GM18507 (cell line): ENCODE measurements around the gene ENOX1.
A peak's percentile ranks its signal among the peaks of the same experiment; 100 is the strongest.
"Not testable (repeated sequence)": the region's sequence is repeated elsewhere in the genome, so short reads cannot be mapped to it uniquely, and the experiment has no call there.

Experiments used
- DNase-seq: peaks from one replicate; pipeline ENCODE4 v3.0.0; 2011; ENCODE audit warnings: low read depth; ENCODE audit not compliant: insufficient read length; ENCODE audit errors: extremely low spot score
- FAIRE-seq: peaks from 2 replicates; lab custom pipeline; 2011; peaks lifted over from hg19 to GRCh38; lab: Jason Lieb, UNC

Gene ENOX1

DNA sequence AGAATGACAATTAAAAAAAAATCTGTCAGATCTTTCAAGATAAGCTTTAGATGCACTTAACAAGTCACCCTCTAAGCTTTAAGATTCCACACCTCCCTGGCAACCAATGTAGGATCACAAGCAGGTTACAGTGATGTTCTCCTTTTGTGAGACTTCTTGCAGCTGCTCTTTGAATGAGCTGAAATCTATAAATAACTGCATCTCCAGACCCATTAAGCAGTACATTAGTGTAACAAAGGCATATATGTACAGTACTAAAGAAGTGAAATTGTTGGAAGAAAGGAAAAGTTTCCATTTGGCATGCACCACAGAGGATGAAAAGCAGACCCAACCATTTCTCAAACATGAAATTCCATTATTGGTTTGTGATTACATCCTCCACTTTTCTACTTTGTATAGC, 364.7 kb downstream of the ENOX1 start:
- DNase-seq (no peak), FAIRE-seq (no peak)

DNA sequence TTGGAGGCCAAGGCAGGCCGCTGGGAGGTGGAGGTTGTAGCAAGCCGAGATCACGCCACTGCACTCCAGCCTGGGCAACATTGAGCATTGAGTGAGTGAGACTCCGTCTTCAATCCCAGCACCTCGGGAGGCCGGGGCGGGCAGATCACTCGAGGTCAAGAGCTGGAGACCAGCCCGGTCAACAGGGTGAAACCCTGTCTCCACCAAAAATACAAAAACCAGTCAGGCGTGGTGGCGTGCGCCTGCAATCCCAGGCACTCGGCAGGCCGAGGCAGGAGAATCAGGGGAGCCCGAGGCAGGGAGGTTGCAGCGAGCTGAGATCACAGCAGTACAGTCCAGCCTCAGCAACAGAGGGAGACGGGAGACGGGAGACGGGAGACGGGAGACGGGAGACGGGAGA, 369.9 kb downstream of the ENOX1 start:
- not testable (repeated sequence) for FAIRE-seq, DNase-seq

DNA sequence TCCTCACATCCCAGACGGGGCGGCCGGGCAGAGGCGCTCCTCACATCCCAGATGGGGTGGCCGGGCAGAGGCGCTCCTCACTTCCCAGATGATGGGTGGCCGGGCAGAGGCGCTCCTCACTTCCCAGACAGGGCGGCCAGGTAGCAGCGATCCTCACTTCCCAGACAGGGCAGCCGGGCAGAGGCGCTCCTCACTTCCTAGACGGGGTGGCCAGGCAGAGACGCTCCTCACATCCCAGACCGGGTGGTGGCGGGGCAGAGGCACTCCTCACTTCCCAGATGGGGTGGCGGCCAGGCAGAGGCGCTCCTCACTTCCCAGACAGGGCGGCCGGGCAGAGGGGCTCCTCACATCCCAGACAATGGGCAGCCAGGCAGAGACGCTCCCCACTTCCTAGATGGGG, 370.4 kb downstream of the ENOX1 start:
- not testable (repeated sequence) for DNase-seq, FAIRE-seq

DNA sequence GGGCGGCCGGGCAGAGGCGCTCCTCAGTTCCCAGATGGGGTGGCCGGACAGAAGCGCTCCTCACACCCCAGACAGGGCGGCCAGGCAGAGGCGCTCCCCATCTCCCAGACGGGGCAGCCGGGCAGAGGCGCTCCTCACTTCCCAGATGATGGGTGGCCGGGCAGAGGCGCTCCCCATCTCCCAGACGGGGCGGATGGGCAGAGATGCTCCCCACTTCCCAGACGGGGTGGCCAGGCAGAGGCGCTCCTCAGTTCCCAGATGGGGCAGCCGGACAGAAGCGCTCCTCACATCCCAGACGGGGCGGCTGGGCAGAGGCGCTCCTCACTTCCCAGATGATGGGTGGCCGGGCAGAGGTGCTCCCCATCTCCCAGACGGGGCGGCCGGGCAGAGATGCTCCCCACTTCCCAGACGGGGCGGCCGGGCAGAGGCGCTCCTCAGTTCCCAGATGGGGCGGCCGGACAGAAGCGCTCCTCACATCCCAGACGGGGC, 370.8 kb downstream of the ENOX1 start:
- not testable (repeated sequence) for DNase-seq, FAIRE-seq

DNA sequence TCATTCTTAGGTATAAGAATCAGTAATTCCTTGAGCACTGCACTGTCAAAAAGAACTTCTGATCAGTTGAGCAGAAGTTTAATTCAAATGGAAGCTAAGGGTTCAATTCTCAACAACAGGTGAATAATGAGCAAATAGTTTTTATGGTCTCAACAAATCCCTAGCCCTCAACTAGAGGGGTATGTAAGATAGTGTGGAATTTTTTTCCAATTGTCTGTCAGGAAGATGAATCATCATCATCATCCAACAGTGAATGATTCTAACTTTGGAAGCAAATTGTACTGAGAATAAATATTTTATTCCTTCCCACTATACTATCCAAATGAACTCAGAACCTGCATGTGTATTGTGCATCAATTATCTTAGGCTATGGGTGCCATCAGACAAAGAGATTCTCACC, 372.7 kb downstream of the ENOX1 start:
- DNase-seq (no peak), FAIRE-seq (no peak)

DNA sequence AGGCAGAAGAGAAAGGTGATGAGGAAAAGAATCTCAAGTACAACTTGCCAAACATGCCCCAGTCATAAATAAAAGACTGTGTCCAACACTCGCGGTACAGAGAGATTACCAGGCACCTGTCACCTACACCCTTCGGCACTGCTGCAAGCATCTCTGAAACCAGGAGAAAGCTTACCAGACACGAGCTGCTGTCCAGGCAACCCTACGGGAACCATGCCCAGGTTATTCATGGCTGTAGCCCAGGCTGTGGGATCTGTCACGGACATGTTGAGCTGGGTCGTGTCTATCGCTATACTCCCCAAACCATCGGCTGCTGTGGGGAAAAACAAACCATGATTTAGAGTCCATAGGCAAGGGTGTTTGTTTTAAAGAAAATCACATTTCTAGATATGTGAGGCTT, 375.0 kb downstream of the ENOX1 start:
- no peak for DNase-seq
- FAIRE-seq: no peak

DNA sequence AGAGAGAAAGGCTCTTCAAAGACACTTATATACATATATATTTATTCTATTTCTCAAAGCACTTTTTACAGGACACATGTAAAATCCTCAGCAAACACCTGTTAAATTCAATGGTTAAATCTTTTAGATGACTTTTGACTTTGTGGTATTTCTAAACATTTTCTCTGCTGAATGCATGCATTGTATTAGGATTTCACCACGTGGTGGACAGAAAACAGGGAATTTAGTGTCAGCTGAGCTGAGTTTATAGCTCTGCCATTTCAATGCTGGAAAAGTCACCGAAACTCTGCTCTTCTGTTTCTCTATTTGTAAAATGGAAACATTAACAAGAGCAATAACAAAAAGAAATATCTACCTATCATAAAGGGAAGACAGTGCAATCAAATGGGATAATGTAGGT, 375.6 kb downstream of the ENOX1 start:
- DNase-seq (no peak), FAIRE-seq (no peak)

DNA sequence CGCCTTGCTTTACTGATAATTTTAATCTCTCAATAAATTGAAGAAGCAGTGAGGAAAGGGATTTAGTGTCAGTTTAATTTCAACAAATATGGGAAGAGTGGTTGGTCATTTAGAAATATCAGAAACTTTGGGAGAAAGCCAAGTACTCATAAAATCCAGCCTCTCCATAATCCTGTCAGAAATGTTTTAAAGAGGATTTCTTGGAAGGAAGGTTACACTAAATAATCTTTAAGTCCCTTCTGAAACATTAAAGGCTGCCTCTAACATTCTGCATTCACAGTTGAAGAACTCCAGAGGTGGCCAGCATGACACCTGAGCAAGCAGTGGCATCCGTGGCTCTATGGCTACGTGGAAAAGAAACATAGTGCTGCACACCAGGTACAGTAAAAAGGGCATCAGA, 378.5 kb downstream of the ENOX1 start:
- no peak for FAIRE-seq
- no peak for DNase-seq

DNA sequence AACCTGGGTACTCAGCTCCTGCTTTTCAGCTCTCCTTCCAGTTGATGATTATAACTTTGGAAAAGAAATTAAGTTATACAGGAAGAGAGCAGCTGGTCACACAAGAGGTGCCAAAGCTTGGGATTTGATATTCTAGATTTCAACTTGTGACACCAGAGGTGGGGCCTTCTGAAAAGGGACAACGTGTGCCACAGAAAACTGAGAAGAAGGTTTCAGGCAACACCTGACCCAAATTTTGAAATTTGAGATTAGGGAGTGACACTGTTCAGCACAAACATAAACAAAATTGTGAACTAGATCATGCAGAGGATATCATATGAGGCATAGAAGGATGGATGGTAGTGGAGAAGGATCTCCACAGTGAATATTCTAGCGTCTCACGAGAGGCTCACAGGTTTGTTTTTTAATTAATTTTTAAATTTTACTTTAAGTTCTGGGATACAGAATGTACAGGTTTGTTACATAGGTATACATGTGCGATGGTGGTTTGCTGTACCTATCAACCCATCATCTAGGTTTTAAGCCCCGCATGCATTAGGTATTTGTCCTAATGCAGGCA, 379.7 kb downstream of the ENOX1 start:
- FAIRE-seq (no peak), DNase-seq (no peak)

DNA sequence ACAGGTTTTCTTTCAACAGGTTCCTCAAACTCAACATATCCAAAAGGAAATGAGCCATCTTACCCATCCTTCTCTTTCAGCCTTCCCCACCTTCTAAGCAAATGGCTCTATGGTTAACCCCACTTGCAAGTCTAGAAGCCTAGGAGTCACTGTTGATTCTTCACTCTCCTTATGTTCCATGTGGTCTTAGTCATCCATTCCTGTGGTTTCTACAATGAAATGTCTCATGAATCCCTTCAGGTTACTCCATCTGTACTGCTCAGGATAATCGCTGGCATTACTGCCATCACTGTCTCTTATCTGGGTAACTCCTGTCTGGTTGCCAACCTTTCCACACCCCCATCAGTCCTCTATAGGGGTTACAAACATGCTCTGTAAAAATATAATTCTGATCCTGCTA, 381.3 kb downstream of the ENOX1 start:
- no peak for DNase-seq
- no peak for FAIRE-seq

DNA sequence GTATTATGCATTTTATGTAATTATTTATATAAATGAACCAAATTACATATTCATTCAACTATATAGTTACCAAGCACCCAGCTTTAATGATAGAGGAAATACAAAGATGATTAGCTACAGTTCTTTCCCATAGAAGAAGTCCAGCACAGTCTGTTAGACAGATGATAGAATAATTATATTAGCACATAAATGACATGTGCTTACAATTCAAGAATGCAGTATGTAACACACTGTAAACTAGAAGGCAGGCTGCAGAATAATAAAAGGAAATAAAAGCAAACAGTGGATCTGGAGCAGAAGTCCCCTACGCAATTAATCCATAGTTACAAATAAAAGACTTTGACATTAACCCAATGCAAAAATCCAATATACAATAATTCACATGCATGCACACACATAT, 384.4 kb downstream of the ENOX1 start:
- FAIRE-seq (no peak), DNase-seq (no peak)

DNA sequence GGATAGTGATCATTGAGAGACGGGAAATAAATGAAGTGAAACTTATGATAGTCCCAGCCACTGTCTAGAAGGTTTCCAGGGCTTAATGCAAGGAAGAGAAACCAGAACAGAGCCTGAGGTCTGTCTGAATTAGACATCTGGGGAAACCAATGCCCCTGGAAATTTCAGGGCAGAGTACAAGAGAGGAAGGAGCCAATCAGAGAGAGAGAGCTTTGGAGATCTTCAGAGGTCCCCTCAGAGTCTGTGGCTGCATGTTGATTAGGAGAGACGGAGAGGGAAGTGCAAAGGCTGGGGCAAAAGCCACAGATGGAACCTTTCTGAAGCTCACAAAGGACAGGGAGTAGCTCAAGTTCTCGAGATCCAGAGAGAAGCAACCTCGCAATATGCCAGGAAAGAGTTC, 385.4 kb downstream of the ENOX1 start:
- no peak for DNase-seq
- peak; percentile 68 for FAIRE-seq

DNA sequence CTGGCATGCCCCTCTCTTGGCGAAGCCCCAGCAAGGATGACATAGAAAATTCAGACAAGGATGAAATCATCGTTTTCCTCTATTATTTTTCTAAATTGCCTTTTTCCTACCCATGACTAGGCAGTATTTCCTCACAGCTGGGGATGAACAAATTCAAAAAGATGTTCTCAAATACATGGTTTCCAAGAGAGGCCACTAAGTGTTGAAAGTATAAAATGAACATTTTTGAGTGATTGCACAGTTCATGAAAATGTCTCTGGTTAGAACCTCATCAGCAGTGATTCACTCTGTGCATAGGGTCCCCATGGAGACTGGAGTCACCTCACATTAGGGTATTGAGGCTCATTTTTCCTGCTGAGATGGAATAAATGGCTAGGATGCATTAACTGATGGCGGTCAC, 389.7 kb downstream of the ENOX1 start:
- DNase-seq (no peak), FAIRE-seq (no peak)

DNA sequence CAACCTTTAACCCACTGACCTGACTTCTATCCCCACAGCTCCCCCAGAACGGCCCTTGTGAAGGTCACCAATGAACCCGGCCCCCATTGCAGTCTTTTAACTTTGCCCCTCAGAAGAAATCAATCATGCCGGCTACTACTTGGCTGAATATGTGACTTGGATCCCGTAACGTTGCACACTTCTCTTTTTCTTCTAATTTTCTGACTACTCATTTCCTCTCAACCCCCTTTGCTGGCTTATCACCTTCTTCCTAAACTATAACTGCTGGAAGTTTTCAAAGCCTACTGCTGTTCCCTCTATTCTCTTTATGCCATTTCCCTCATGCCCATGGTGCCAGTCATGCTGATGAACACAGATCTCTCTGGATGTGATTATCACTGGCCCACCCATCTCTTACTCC, 395.7 kb downstream of the ENOX1 start:
- DNase-seq (no peak), FAIRE-seq (no peak)

DNA sequence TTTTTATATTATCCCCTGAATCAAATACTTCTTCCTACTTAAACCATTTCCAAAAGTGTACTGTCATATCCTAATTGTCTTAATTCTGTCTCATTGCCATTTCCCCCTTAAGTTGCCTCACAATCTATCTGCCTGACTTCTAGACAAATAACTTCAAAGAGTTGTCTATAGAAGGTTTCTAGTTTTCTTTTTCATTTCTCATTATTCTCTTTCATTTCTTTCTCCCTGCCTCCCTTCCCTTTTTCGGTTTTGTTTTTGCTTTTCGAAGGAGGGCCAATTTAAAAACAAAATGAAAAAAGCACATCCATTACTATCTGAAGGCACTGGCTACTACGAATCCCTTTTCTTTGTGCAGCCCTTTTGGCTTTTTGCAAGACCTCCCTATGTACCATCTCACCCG, 396.2 kb downstream of the ENOX1 start:
- peak; percentile 86 for FAIRE-seq

DNA sequence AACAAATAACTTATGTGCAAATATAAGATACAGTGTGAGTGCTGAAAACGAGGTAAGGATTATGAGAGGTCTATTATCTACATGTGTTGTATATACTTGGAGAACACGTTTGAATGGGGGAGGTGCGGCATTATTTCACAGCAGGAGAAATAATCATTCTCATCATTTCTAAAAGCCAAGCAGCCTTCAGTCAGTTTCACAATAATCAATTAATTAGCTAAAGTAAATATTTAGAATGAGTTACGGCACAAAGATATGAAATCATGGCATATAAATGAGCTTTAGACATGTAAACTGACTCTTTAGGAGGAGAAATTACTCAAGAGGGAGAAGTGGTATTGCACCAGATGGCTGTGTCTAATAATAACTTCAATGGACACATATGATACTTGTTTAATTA, 396.8 kb downstream of the ENOX1 start:
- FAIRE-seq: peak; percentile 5

More for the DNA sequence above, 396.2 kb downstream of the ENOX1 start:
- no peak for DNase-seq

DNA sequence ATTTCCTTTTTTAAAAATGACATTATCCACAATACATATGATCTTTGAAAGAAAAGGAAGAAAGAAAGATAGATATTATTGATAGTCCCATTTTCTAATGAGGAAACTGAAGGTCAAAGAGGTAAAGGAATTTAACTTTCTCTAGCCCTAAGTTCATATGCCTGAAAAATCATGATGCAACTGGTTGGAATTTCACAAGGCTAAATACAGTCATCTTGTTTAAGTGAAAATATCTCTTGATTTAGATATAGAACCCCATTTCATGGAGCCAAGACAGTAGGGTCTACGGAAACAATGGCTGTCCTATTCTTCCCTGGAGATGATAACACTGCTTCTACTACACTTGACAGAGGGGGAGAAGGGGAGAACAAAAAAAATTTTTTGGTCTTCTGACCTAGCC, 397.2 kb downstream of the ENOX1 start:
- FAIRE-seq (peak; percentile 26), DNase-seq (no peak)

More for the DNA sequence above, 396.8 kb downstream of the ENOX1 start:
- no peak for DNase-seq

DNA sequence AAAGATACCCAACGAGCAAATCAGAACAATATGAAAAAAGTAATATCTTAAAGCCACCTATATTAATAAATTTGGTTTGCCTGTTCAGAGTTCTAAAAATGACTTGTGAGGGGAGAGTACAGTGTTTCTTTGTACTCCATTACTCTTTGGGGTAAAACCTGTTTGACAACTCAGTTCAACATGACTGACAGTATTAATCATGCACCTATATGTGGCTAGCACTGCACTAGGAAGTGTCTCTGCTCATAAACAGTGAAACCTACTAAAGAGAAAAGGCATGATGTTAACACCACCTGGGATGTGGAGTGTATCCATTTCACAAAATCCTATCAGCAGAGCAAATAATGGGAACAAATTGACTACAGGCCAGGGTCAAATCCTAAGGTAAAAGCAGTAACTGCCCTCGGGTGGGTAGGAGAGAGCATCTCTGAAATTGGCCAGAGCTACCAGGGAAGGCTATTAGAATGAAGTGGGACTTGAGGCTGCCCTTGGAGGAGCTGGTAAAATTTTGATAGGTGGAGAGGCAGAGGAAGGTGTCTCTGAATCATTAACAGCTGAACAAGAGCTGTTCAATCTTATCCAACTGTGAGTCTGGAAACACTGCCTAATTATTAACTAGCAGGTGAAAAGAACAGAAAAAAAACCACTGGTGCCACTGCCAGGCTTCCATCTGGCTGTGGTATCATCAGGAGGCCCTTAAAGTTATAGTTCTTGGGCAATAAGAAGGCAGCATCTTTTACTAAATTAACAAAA, 398.3 kb downstream of the ENOX1 start:
- DNase-seq: no peak

DNA sequence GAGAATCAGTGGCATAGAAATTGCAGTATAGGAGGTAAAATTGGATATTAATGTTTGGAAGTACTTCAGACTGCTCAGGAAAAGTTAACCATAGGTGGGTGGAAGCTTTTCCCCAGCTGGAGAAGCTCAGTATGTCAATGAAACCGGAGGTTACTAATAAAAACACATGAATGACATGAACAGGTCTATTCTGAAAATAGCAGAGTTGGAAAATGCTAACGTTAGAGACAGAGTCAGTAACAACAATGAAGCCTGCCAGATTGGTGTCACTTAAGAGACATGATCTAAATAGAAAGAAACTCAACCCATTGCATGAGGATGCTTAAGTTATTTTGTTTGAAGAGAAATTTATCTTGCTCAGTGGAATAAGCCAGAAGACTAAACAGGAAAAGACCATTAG, 398.9 kb downstream of the ENOX1 start:
- FAIRE-seq: no peak
- DNase-seq: no peak

More for the DNA sequence above, 398.3 kb downstream of the ENOX1 start:
- FAIRE-seq: peak; percentile 92

DNA sequence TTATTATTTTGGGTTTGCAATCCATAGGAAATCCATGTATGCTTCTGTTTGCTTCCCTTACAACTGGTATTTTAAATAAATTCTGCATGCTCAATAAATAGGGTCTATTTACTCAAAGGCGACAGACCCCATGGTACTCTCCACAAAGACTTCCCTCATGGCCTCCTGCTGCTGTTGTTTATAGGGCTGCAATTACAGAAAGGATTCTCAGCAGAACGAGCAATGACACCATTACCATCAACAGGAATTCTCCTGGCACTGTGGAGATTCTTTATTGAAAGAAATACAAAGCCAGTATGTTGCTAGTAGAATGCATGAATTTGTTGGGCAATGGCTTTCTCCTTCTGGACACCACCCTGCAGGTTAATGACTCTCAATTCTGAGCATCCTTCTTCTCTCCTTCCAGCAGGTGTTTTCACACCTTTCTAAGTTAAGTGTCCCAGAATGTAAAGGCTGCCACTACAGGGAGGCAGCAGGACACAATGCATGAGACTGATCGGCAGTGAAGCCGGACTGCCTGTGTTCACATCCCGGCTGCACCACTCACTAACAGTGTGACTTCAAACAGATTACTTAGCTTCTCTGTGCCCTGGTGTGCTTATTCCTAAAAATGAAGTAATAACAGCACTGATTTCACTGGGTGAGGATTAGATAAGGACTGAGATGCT, 403.1 kb downstream of the ENOX1 start:
- no peak for FAIRE-seq
- DNase-seq: no peak

DNA sequence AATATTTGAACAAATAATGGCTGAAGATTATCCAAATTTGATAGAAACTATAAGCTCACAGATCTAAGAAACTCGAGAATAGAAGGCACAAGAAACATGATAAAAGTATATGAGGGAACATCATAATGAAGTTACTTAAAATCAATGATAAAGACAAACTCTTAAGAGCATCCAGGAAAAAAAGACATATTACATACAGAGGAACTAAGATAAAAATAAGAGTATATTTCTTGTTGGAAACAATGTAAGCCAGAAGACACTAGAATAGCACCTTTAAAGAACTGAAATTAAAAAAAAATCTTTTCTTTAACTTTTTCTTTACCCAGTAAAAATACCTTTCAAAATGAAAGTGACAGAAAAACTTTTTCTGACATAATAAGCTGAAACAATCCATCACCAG, 407.0 kb downstream of the ENOX1 start:
- DNase-seq: no peak
- no peak for FAIRE-seq
